ENCODE results near the gene MRPS25.

DNA sequence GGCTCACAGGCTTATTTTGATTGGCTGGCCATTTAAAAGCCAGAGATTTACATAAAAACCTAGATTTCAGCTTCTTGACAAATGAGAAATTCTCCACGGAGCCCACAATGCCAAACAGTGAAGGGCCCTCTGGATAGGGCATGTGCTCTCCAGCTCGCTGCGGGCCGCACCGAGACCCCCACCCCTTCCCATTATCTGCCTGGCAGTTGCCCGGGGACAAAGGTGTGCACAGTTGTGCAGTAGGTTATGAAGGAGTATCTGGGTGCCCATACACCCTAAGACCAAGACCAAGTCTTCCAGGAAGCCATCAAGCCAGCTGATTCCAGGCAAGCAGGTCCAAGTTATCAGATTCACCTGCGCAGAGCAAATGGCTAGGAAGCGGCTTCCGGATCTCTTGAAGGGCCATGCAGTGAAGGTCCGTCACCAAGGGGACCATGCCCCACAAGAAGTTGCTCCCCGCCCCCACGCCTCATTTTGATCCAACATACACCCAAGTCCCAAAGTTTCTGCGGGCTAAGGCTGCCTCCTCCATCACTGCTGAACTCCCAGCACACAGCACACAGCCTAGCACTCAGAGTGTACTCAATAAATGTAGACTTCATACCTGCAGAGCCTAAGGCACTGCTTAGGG lies 1.3 kb downstream of the MRPS25 start:
- TF ChIP-seq NFIC (IDR thresholded peaks at IDR 0.05) = no peak
- no peak for TF ChIP-seq TCF12 (IDR thresholded peaks at IDR 0.05; ENCODE audit: low read depth)
- TF ChIP-seq, protein P1, sequence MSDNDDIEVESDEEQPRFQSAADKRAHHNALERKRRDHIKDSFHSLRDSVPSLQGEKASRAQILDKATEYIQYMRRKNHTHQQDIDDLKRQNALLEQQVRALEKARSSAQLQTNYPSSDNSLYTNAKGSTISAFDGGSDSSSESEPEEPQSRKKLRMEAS (IDR thresholded peaks at IDR 0.05) = no peak
- TF ChIP-seq RAD21 (IDR thresholded peaks at IDR 0.05; ENCODE audit: low read depth) = no peak
- no peak for TF ChIP-seq FOXM1 (IDR thresholded peaks at IDR 0.05; ENCODE audit: borderline replicate concordance, low read depth)
- TF ChIP-seq TEAD4 (IDR thresholded peaks at IDR 0.05) = no peak
- no peak for TF ChIP-seq TAF1 (IDR thresholded peaks at IDR 0.05; ENCODE audit: low read depth)
- no peak for TF ChIP-seq YY1 (IDR thresholded peaks at IDR 0.05; ENCODE audit: low read depth)
- no peak for TF ChIP-seq CEBPB (IDR thresholded peaks at IDR 0.05)
